Activated naive CD4-positive, alpha-beta T cell treated with anti-CD3 and anti-CD28 coated beads, Interleukin-2, amount 50 U/mL, for 72 hours (primary cell): ENCODE data around the gene RUNX1. TPM values are rescaled to one million over a fixed set of nuclear protein-coding genes. Genes with fewer than 3 reads are reported as not detected.

ENCODE experiments used
- ATAC-seq, 2 donors: fragments of 150-1000 bp; cut with Tn5 transposase; 2 replicates each; pipeline ENCODE4 v1.10.0; 2021; ENCODE audit warnings: mild to moderate bottlenecking in 2 of 2, moderate library complexity in 2 of 2
- DNase-seq, 2 donors: peaks; one replicate each; pipeline ENCODE4 v3.0.0; 2021 to 2022; ENCODE audit warnings: low spot score in 2 of 2
- H3K27ac Mint-ChIP-seq, 2 donors: one replicate each; pipeline ENCODE4 v1.8.0; 2022; ENCODE audit warnings: mild to moderate bottlenecking in 2 of 2, mixed read lengths in 2 of 2
- H3K36me3 Mint-ChIP-seq, 2 donors: one replicate each; pipeline ENCODE4 v1.8.0; 2022; ENCODE audit warnings: mixed read lengths in 2 of 2
- H3K9me3 Mint-ChIP-seq, 2 donors: one replicate each; pipeline ENCODE4 v1.8.0; 2022; ENCODE audit warnings: mixed read lengths in 2 of 2
- total RNA-seq, 2 donors: library from RNA; stranded (reverse); gene quantifications; one replicate each; pipeline ENCODE4 v1.2.3, GENCODE V29; 2022

The RUNX1 gene
- total RNA-seq, 2 donors from 2014 or later, result 44.9 to 80.4 TPM

DNA sequence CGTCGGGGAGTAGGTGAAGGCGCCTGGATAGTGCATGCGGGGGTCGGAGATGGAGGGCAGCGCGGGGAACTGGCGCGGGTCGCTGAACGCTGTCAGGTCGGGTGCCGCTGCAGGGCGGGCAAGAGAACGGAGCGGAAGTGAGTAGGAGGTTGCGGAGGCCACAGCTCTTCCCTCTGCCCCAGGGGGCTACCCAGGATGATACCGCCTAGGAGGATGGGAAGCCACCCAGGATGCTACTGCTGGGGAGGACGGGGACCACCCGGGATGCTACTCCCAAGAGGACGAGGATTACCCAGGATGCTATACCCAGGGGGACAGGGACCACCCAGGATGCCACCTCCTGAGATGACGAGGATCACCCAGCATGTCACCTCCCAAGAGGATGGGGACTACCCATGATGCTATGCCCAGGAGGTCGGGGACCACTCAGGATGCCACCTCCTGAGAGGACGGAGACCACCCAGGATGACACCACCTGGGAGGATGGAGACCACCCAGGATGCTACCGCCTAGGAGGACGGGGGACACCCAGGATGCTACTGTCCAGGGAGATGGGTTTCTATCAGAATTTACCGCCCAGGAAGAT, 256.5 kb downstream of the RUNX1 start:
- no peak for ATAC-seq
- DNase-seq, result no peak
- peaks cover 14 to 26% of the 10 kb centered on the region in 2 donors for H3K36me3 Mint-ChIP-seq
- H3K27ac Mint-ChIP-seq, result no peak overlapping the region
- no peaks in the 10 kb centered on the region for H3K9me3 Mint-ChIP-seq

DNA sequence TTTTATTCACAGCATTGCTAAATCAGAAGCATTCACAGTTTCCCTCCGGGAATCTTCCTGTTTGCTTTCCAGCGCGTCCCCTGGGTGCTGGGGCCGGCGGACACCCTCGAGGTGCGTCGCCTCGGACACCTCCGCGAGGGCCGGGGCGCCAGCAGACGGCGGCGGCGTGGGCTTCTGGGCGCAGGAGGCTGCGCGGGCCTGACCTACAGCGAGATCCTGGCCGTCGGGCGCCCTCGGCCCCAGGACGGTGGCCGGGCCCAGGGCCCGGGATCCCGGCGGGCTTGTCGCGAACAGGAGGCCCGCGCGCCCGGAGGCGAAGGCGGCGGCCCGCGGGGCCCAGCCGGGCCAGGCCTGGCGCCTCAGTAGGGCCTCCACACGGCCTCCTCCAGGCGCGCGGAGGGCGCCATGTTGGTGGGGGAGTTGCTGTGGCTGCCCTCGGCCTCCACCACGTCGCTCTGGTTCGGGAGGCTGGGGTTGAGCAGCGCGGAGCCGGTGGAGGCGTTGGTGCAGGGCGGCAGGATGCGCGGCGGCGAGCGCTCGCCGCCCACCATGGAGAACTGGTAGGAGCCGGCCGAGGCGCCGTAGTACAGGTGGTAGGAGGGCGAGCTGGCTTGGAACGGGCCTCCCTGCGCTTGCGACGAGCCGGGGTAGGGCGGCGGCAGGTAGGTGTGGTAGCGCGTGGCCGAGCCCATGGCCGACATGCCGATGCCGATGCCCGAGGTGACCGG, 257.2 kb downstream of the RUNX1 start:
- ATAC-seq, result no peak
- H3K27ac Mint-ChIP-seq, result no peak overlapping the region

DNA sequence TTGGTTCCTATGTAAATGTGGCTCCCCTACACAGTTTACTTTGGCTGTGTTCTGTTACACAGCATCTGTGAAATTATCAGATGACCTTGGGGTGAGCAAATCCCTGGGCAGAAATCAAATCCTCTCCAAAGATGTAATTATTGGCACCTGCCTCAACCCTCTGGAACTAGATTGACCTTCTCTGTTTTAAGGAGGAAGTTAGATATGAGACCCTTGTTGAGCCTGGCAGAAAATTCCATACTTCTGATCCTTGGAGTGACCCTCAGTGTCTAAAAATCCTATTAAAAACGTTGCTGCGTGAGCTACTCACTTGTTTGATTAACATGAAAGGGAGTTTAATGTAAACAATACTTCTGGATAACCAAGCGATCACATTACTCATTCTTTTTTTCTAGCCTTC, 258.3 kb downstream of the RUNX1 start:
- Mint-ChIP-seq H3K9me3 (no peaks in the 10 kb centered on the region), H3K36me3 (peaks cover 14 to 19% of the 10 kb centered on the region in 2 donors), H3K27ac (no peak overlapping the region)
- ATAC-seq, result no peak
- no peak for DNase-seq

More for the DNA sequence above, 257.2 kb downstream of the RUNX1 start:
- DNase-seq, result no peak
- peaks cover 14 to 19% of the 10 kb centered on the region in 2 donors for H3K36me3 Mint-ChIP-seq
- H3K9me3 Mint-ChIP-seq, result no peaks in the 10 kb centered on the region

DNA sequence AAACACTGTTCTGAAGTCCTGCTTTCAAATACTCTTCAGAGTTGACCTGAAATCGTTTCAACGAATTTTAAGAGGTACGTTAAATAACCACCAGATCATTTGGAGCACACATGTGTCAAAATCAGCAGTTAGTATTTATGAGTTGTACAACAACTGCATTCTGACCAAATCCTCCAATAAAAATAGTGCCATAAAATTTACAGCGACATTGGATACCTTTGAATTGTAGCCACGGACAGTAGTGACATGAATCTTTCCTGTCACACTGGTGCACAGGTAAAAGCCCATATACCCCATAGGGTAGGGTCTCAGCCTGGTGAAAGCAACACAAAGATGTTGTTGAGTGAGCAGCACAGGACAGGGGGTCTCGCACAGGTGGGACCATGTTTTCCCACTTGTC, 258.8 kb downstream of the RUNX1 start:
- DNase-seq (no peak), ATAC-seq (no peak)
- H3K36me3 Mint-ChIP-seq, result peaks cover 13 to 17% of the 10 kb centered on the region in 2 donors
- H3K27ac Mint-ChIP-seq, result no peak overlapping the region
- H3K9me3 Mint-ChIP-seq, result no peaks in the 10 kb centered on the region

DNA sequence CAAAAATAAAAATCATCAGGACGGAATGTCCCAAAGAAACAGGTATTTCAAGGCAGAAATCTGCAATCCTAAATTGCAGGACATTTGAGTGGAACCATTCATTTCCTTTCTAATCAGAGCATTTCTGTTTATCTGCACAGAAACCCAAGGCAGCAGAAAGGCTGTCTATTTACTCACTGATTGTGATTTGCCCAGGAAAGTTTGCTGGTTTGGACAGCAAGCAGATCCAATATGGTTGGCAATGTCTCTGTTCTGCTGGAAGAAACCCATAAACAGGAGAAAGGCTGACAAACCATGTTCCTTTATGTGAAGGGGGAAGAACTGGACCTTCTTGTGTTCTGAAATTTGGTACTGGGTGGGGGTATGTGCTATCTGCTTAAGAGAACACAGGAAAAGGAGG, 260.2 kb downstream of the RUNX1 start:
- DNase-seq, result no peak
- peak overlapping the region in 1 of 2 donors; percentile 60 for H3K27ac Mint-ChIP-seq

DNA sequence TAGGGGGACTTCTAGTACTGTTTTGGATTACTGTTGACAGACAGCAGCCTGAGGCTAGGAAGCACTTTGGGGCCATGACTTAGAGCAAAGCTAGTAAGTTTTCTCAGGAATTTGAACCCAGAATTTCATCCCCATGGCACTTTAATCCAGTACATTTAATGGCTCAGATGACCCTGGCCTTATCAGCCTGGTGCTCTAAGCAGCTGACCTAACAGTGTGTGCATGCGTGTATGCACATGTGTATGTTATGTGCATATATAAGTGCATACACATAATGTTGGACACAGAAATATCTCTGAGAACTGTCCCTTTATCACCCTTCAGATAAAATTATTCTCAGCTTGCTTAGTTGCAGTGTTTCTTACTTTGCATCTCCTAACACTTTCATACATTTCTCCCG, 265.3 kb downstream of the RUNX1 start:
- Mint-ChIP-seq H3K36me3 (no peaks in the 10 kb centered on the region), H3K9me3 (peaks cover 0 to 9% of the 10 kb centered on the region in 2 donors), H3K27ac (no peak overlapping the region)
- no peak for ATAC-seq
- no peak for DNase-seq

More for the DNA sequence above, 260.2 kb downstream of the RUNX1 start:
- ATAC-seq, result no peak
- Mint-ChIP-seq H3K9me3 (no peaks in the 10 kb centered on the region), H3K36me3 (peaks cover 0 to 7% of the 10 kb centered on the region in 2 donors)

DNA sequence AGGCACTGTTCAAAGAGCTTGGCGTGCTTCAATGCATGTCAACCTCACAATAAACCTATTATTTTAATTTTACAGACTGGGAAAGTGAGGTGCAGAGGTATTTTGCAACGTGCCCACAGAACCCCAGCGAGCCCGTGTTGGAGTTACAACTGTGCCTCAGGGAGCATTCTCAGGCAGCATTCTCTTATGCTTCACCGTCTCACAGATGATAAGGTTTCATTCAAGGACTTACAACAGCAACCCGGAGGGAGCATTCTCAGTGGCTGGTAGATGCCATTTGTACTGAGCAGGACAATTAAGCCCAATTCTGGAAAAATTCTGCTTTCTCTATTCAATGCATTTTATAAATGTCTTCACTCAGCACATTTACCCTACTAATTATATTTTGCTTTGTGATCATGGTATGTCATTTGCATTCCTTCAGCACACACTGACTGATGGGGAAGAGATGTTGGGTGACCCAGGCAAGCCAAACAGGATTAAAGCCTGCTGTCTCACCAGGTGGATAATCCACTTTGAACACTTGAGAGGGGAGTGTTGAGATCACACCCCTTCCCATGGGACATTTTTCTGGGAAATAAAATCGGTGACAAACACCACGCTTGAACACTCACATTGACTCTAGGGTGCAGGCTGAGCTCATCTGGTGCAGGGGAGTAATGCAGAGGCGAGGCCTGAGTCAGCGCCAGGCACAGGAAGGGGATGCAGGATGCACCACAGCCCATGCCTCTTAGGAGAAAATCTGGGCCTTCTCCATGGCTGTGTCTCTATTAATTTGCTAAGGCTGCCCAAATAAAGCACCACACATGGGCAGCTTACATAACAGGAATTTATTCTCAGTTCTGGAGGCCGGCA, 266.4 kb downstream of the RUNX1 start:
- no peak for DNase-seq
- H3K9me3 Mint-ChIP-seq, result peaks cover 0 to 9% of the 10 kb centered on the region in 2 donors

DNA sequence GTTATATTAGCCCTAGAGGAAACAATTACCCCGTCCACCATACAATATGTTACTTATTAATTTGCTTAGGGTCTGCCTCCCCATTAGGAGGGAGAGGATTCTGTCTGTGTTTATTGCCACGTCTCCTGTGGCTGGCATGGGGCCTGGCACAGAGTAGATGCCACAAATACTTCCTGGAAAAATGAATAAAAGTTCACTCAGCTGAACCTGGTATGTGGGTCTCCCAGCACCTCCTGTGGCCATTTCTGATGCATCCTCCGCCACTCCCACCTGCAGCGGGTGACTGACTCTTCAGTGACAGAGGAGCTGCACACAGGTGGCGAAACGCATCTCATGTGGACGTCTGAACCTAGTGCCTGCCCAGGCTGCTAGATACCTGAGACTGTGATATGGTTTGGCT, 267.6 kb downstream of the RUNX1 start:
- H3K27ac Mint-ChIP-seq, result no peak overlapping the region

More for the DNA sequence above, 266.4 kb downstream of the RUNX1 start:
- no peak for ATAC-seq
- Mint-ChIP-seq H3K36me3 (no peaks in the 10 kb centered on the region), H3K27ac (no peak overlapping the region)

DNA sequence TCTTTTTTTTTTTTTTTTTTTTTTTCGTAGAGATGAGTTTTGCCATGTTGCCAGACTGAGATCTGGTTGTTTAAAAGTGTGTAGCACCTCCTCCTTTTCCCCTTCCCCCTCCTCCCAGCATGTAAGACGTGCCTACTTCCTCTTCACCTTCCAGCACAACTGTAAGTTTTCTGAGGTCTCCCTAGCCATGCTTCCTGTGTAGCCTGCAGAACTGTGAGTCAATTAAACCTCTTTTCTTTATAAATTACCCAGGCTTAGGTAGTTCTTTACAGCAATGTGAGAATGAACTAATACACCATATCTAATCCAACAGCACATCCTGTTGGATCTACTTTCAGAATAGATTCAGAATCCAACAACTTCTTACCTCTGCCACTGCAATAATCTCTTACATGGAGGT, 269.2 kb downstream of the RUNX1 start:
- Mint-ChIP-seq H3K9me3 (peaks cover 0 to 9% of the 10 kb centered on the region in 2 donors), H3K36me3 (no peaks in the 10 kb centered on the region), H3K27ac (no peak overlapping the region)
- DNase-seq (no peak), ATAC-seq (no peak)

More for the DNA sequence above, 267.6 kb downstream of the RUNX1 start:
- peaks cover 0 to 9% of the 10 kb centered on the region in 2 donors for H3K9me3 Mint-ChIP-seq
- ATAC-seq (no peak), DNase-seq (no peak)
- no peaks in the 10 kb centered on the region for H3K36me3 Mint-ChIP-seq

DNA sequence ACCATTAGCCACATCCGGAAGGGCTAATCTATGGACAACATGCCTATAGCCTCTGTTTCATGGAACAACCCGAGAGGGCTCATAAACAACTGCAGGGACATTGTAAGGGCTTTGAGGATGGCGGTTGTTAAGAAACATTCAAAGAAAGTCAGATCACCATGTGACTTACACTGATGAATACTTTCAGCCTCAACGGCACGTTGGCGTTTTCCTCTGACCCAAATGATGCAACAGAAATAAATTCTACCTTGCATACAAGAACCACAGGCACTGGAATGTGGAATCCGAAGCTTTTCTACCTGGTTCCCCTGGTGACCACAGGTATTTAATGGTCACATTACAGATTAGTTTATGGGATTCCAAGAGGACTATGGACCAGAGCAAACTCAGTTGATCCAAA, 273.3 kb downstream of the RUNX1 start:
- DNase-seq, result no peak
- H3K27ac Mint-ChIP-seq, result no peak overlapping the region
- peaks cover 0 to 9% of the 10 kb centered on the region in 2 donors for H3K9me3 Mint-ChIP-seq
- no peaks in the 10 kb centered on the region for H3K36me3 Mint-ChIP-seq
- no peak for ATAC-seq

DNA sequence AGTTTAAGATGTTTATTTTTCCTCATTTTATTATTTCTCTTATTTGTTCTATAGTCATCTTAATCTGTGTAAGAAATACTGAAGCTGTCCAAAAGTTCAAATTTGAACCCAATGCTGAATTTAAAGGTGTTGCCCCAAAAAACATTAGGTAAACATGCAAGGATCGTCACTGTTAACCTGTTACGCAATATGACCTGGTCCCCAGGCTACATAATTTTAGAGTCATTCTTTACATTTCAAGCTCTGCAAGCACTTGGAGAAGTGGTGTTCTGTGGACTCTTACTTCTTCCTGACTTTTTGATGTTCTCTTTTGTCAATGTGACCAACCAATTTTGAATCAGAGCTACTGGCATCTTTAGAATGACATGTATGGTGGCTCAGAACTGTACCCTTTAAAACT, 274.4 kb downstream of the RUNX1 start:
- ATAC-seq (no peak), DNase-seq (no peak)
- Mint-ChIP-seq H3K27ac (no peak overlapping the region), H3K9me3 (no peaks in the 10 kb centered on the region), H3K36me3 (no peaks in the 10 kb centered on the region)

DNA sequence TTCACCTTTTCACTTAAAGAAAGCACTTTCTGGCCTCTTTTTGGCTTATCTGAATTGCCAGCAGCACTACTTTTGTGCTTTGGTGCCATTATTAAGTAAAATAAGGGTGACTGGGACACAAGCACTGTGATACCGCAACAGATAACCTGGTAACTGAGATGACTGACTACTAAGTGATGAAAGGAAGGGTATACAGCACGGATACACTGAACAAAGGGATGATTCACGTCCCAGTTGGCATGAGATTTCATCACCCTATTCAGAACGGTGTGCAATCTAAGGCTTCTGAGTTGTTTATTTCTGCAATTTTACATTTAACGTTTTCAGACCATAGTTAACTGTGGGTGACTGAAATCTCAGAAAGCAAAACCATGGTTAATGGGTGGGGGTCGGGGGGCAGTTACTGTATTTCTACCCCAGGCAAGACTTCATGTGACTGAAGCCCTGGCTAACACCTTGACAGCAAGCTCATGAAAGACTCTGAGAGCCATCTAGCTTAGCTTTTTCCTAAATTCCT, 277.5 kb downstream of the RUNX1 start:
- Mint-ChIP-seq H3K27ac (no peak overlapping the region), H3K36me3 (no peaks in the 10 kb centered on the region), H3K9me3 (no peaks in the 10 kb centered on the region)
- no peak for DNase-seq
- ATAC-seq, result no peak

DNA sequence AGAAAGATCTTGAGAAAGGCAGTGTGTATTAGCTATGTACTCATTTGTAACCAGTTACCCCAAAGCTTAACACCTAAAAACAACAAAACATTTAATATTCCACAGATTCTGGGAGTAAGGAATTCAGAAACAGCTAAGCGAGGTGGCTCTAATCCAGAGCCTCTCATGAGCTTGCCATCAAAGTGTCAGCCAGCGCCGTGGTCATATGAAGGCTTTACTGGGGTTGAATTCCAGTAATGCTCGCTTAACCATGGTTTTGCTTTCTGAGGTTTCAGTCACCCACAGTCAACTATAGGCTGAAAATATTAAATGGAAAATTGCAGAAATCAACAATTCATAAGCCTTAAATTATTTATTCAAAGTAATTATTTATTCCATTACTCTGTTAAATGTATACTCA, 278.5 kb downstream of the RUNX1 start:
- no peak overlapping the region for H3K27ac Mint-ChIP-seq
- H3K9me3 Mint-ChIP-seq, result no peaks in the 10 kb centered on the region
- no peak for DNase-seq
- no peaks in the 10 kb centered on the region for H3K36me3 Mint-ChIP-seq
- ATAC-seq, result no peak

DNA sequence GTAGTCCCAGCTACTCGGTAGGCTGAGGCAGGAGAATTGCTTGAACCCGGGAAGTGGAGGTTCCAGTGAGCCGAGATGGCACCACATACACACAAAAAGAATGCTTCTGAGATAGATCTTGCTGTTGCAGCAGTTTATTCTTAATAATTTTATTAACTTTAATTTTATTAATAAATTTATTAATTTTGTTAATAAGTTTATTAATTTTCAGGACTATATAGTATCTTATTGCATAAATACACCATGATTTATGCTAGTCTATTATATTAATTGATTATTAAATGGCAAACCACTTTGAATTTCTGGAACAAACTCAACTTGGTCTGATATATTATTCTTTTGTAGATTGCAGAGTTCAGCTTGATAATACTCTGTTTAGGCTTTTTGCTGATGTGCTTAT, 280.8 kb downstream of the RUNX1 start:
- Mint-ChIP-seq H3K27ac (no peak overlapping the region), H3K9me3 (no peaks in the 10 kb centered on the region), H3K36me3 (no peaks in the 10 kb centered on the region)
- DNase-seq, result no peak
- no peak for ATAC-seq

DNA sequence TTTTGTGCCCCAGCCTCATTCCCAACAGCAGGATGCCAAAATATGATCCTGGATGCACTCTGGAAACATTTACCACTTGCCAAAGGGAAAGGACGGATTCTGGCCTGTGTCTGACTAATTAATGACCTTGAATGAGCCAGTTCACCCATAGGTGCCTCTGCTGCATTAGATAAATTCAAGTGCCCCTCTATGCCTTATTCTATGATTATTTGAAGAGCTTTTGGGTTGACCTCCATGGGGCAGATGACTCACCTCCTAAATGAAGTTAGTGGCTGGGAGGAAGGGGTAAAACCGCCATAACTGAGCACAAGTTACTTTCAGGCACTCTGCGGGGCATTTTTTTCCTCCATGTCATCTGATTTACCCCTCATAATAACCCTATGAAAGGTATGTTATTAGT, 282.2 kb downstream of the RUNX1 start:
- Mint-ChIP-seq H3K9me3 (no peaks in the 10 kb centered on the region), H3K36me3 (no peaks in the 10 kb centered on the region)

DNA sequence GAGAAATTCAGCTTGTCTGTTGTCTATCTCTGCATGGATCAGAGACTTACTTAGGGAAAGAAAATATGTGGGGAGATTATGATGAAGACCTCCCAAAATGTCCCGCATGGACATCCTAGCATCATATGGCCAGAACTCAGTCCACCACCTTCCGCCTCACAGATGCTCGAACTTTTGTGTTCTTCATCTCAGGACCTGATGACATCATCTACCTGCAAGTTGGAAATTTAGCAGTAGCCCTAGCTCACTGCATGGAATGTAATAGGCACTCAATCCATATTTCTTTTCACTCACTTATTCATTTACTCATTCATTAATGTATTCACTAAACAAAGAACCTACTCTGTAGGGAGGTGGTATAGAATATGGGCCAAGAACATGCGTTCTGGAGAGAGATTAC, 283.5 kb downstream of the RUNX1 start:
- Mint-ChIP-seq H3K9me3 (no peaks in the 10 kb centered on the region), H3K36me3 (no peaks in the 10 kb centered on the region), H3K27ac (no peak overlapping the region)
- ATAC-seq (no peak), DNase-seq (no peak)

More for the DNA sequence above, 282.2 kb downstream of the RUNX1 start:
- ATAC-seq (no peak), DNase-seq (no peak)
- no peak overlapping the region for H3K27ac Mint-ChIP-seq

DNA sequence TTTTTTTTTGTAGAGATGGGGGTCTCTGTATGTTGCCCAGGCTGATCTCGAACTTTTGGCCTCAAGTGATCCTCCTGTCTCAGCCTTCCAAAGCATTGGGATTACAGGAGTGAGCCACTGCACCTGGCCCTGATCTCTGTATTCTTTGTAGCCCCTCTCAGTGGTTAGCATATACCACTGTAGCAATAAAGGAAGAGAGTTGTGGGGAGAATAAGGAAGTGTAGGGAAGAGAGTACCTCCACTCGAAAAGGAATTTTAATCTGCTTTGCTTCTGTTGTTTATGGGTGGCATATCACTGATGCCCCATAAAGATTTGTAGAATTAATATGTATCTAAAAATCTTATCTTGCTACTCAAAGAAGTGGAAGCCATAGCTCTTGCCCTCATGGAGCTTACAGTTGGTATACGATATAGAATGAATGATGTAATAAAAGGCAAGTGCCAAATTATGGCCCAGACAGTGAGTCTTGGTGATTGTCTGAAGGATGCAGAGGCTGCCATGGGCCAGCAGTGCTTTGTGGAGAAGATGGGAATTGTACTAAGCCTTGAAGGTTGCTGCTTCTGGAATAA, 284.3 kb downstream of the RUNX1 start:
- no peaks in the 10 kb centered on the region for H3K36me3 Mint-ChIP-seq
- H3K9me3 Mint-ChIP-seq, result no peaks in the 10 kb centered on the region
- no peak for DNase-seq

More for the DNA sequence above, 284.3 kb downstream of the RUNX1 start:
- H3K27ac Mint-ChIP-seq, result no peak overlapping the region
- ATAC-seq, result no peak
